CD4-positive, alpha-beta T cell (primary cell): ENCODE results near the gene STIM1. TPM values are rescaled to one million over a fixed set of nuclear protein-coding genes. Genes with fewer than 3 reads are reported as not detected.

Experiments used
- ATAC-seq: fragments of 200-7000 bp; cut with Tn5 transposase; one replicate; pipeline ENCODE4 v1.10.0; 2022; ENCODE audit warnings: mild to moderate bottlenecking; ENCODE audit not compliant: poor library complexity
- CTCF ChIA-PET: fragments of 350-600 bp; sonication (Branson Sonifier 250); formaldehyde crosslinking; loops from one replicate; lab custom pipeline; 2021; ENCODE audit warnings: antibody characterized with exemption, inconsistent platforms; lab: Charles Lee
- POLR2A ChIA-PET: fragments of 350-600 bp; sonication (Branson Sonifier 250); formaldehyde crosslinking; loops from one replicate; lab custom pipeline; 2021; ENCODE audit warnings: antibody characterized with exemption, inconsistent platforms; lab: Charles Lee
- DNase-seq, 14 experiments: peaks; one replicate each; pipeline ENCODE4 v3.0.0-alpha.2; 2013 to 2020; ENCODE audit warnings: mixed read lengths in 2 of 14
- H3K27ac ChIP-seq, 2 donors: one replicate each; pipeline versions ENCODE4 v1.5.1 to v1.7.0; 2013; ENCODE audit warnings: low read length in 2 of 2, low read depth in 1 of 2, mild to moderate bottlenecking in 1 of 2
- H3K27me3 ChIP-seq, 2 experiments: 1 replicate in 1 of 2; 2 replicates in 1 of 2; pipeline versions ENCODE4 v1.6.1 to v1.7.0; 2013; ENCODE audit warnings: low read length in 2 of 2, control low read depth in 1 of 2, mild to moderate bottlenecking in 1 of 2, moderate library complexity in 1 of 2; ENCODE audit not compliant: insufficient read depth in 2 of 2, control insufficient read depth in 1 of 2
- H3K36me3 ChIP-seq: one replicate; pipeline ENCODE4 v1.6.1; 2013; ENCODE audit warnings: low read length, control low read depth; ENCODE audit not compliant: insufficient read depth
- H3K4me1 ChIP-seq: one replicate; pipeline ENCODE4 v1.6.1; 2013; ENCODE audit warnings: low read length, control low read depth; ENCODE audit not compliant: insufficient read depth
- H3K4me3 ChIP-seq: one replicate; pipeline ENCODE4 v1.5.1; 2013; ENCODE audit warnings: mild to moderate bottlenecking, low read length, moderate library complexity
- H3K9me3 ChIP-seq, 2 experiments: 1 replicate in 1 of 2; 2 replicates in 1 of 2; pipeline versions ENCODE4 v1.6.1 to v1.7.0; 2013; ENCODE audit warnings: low read length in 2 of 2, mild to moderate bottlenecking in 2 of 2, control low read depth in 1 of 2, moderate library complexity in 1 of 2; ENCODE audit not compliant: control insufficient read depth in 1 of 2, insufficient read depth in 1 of 2
- H3K27ac Mint-ChIP-seq: one replicate; pipeline ENCODE4 v1.8.0; 2020; ENCODE audit warnings: mixed read lengths
- H3K27me3 Mint-ChIP-seq: one replicate; pipeline ENCODE4 v1.8.0; 2021; ENCODE audit warnings: mixed read lengths
- H3K36me3 Mint-ChIP-seq: one replicate; pipeline ENCODE4 v1.8.0; 2021; ENCODE audit warnings: low read depth, mixed read lengths
- H3K4me1 Mint-ChIP-seq: one replicate; pipeline ENCODE4 v1.8.0; 2021; ENCODE audit warnings: low read depth, mixed read lengths
- H3K4me3 Mint-ChIP-seq: one replicate; pipeline ENCODE4 v1.8.0; 2020; ENCODE audit warnings: mild to moderate bottlenecking, mixed read lengths
- H3K9me3 Mint-ChIP-seq: one replicate; pipeline ENCODE4 v1.8.0; 2020; ENCODE audit warnings: mixed read lengths
- CTCF ChIP-seq: fragments of 200-600 bp; IDR thresholded peaks from one replicate; pipeline ENCODE4 v1.8.0; 2022; ENCODE audit warnings: antibody characterized with exemption, mild to moderate bottlenecking
- intact Hi-C, 2 experiments: fragments of 100-400 bp; cut with DNase I in 1 of 2; cut with micrococcal nuclease in 1 of 2; formaldehyde crosslinking; loops; one replicate each; pipeline versions ENCODE4 v1.15.1 to v1.9.0; 2023 to 2025; cut with DNase I, micrococcal nuclease
- total RNA-seq, 174 experiments: library from RNA in 2 of 174; stranded (reverse) in 2 of 174; gene quantifications; one replicate each; pipeline ENCODE4 v1.2.3 and lab custom pipeline; 2021 to 2026

STIM1 gene
- total RNA-seq, 2 experiments from 2014 or later, result 89.0 to 94.9 TPM

GRCh38 chr11:3876613-3877012 is 21.1 kb downstream of the STIM1 start:
- Mint-ChIP-seq H3K36me3 (peaks cover 11% of the 10 kb centered on the region), H3K27me3 (no peaks in the 10 kb centered on the region), H3K27ac (peak overlapping the region; percentile 63), H3K9me3 (no peaks in the 10 kb centered on the region), H3K4me1 (peaks cover 84% of the 10 kb centered on the region), H3K4me3 (no peak overlapping the region)
- Histone ChIP-seq H3K9me3 (no peaks in the 10 kb centered on the region), H3K27ac (no peak overlapping the region), H3K36me3 (peaks cover 3% of the 10 kb centered on the region), H3K4me1 (peaks cover 35% of the 10 kb centered on the region), H3K4me3 (no peak overlapping the region), H3K27me3 (no peaks in the 10 kb centered on the region)
- DNase-seq (no peak), ATAC-seq (no peak)
- POLR2A ChIA-PET, result interaction anchor here (0.8 to 3.1 kb wide), 2 partner anchors 16 to 21 kb away, joined by 3 to 22 read pairs; partner anchors contain the start of gene STIM1
- TF ChIP-seq CTCF, result no peak
- CTCF ChIA-PET, result interaction anchor here (1.1 to 6.9 kb wide), 4 partner anchors 12 to 197 kb away, joined by 4 to 44 read pairs (median 4); partner anchors contain the start of gene STIM1
- intact Hi-C loops, result no loop called here

- no peak for TF ChIP-seq CTCF
- peak overlapping the region; percentile 63 for H3K27ac Mint-ChIP-seq
- Histone ChIP-seq H3K4me3 (no peak overlapping the region), H3K4me1 (peaks cover 35% of the 10 kb centered on the region), H3K36me3 (no peaks in the 10 kb centered on the region), H3K9me3 (no peaks in the 10 kb centered on the region), H3K27ac (no peak overlapping the region), H3K27me3 (no peaks in the 10 kb centered on the region)
- POLR2A ChIA-PET, result interaction anchor here (0.5 to 3.1 kb wide), 3 partner anchors 9 to 92 kb away, joined by 4 to 22 read pairs (median 6); partner anchors contain the start of gene STIM1
- peaks cover 82% of the 10 kb centered on the region for H3K4me1 Mint-ChIP-seq
- H3K9me3 Mint-ChIP-seq, result no peaks in the 10 kb centered on the region
- intact Hi-C loops, result no loop called here
- H3K4me3 Mint-ChIP-seq, result no peak overlapping the region
- CTCF ChIA-PET, result interaction anchor here (1.1 to 6.9 kb wide), 5 partner anchors 17 to 196 kb away, joined by 3 to 44 read pairs (median 4); partner anchors contain the start of gene STIM1
- no peak for ATAC-seq
- H3K36me3 Mint-ChIP-seq, result peaks cover 6% of the 10 kb centered on the region
- H3K27me3 Mint-ChIP-seq, result no peaks in the 10 kb centered on the region
- no peak for DNase-seq
Observed at GRCh38 chr11:3877364-3878257, 22.1 kb downstream of the STIM1 start.

GRCh38 chr11:3878258-3878584 is 22.8 kb downstream of the STIM1 start:
- peak overlapping the region; percentile 63 for H3K27ac Mint-ChIP-seq
- peaks cover 35% of the 10 kb centered on the region for H3K4me1 ChIP-seq
- no peak overlapping the region for H3K27ac ChIP-seq
- ATAC-seq, result no peak
- H3K4me3 ChIP-seq, result no peak overlapping the region
- POLR2A ChIA-PET, result interaction anchor here (1.3 to 3.1 kb wide), 2 partner anchors 10 to 23 kb away, joined by 6 to 22 read pairs; partner anchors contain the start of gene STIM1
- no peaks in the 10 kb centered on the region for H3K36me3 ChIP-seq
- H3K4me1 Mint-ChIP-seq, result peaks cover 88% of the 10 kb centered on the region
- CTCF ChIA-PET, result interaction anchor here (0.8 to 1.6 kb wide), 5 partner anchors 18 to 537 kb away, joined by 3 to 10 read pairs (median 4); partner anchors contain the start of gene STIM1
- TF ChIP-seq CTCF, result no peak
- intact Hi-C loops, result no loop called here
- peaks cover 6% of the 10 kb centered on the region for H3K36me3 Mint-ChIP-seq
- H3K27me3 Mint-ChIP-seq, result no peaks in the 10 kb centered on the region
- H3K27me3 ChIP-seq, result no peaks in the 10 kb centered on the region
- no peak for DNase-seq
- no peaks in the 10 kb centered on the region for H3K9me3 ChIP-seq
- no peaks in the 10 kb centered on the region for H3K9me3 Mint-ChIP-seq
- H3K4me3 Mint-ChIP-seq, result no peak overlapping the region
